Right cardiac atrium (tissue), 5 donors: ENCODE results near the gene AGER. TPM values are rescaled to one million over a fixed set of nuclear protein-coding genes. Genes with fewer than 3 reads are reported as not detected.

Source experiments
- ATAC-seq, 2 donors: fragments of 200-7000 bp; cut with Tn5 transposase; one replicate each; pipeline versions ENCODE4 v1.8.0 to v1.9.1; 2020; ENCODE audit warnings: moderate library complexity in 2 of 2, mild to moderate bottlenecking in 1 of 2
- DNase-seq, 3 donors: peaks; one replicate each; pipeline ENCODE4 v3.0.0-alpha.2; 2020
- H3K27ac ChIP-seq: one replicate; pipeline ENCODE4 v1.5.1; 2013; ENCODE audit warnings: mild to moderate bottlenecking, low read length, control low read depth, moderate library complexity
- H3K27me3 ChIP-seq: one replicate; pipeline ENCODE4 v1.6.1; 2013; ENCODE audit not compliant: control insufficient read depth, insufficient read depth
- H3K4me1 ChIP-seq: one replicate; pipeline ENCODE4 v1.6.1; 2013; ENCODE audit warnings: low read length; ENCODE audit not compliant: control insufficient read depth, insufficient read depth
- H3K4me3 ChIP-seq: one replicate; pipeline ENCODE4 v1.5.1; 2013; ENCODE audit warnings: low read length, control low read depth
- H3K9me3 ChIP-seq: one replicate; pipeline ENCODE4 v1.6.1; 2013; ENCODE audit warnings: low read length; ENCODE audit not compliant: control insufficient read depth
- WGBS: extraction: QIAGEN DNeasy Blood & Tissue Kit; methylation state at CpG from one replicate; pipeline ENCODE4 v1.1.7; 2013; 5-methylcytosine and 5-hydroxymethylcytosine counted together
- intact Hi-C, 4 donors: fragments of 100-400 bp; cut with DNase I; formaldehyde crosslinking; loops; one replicate each; pipeline versions ENCODE4 v1.11.0 to v1.14.0; 2022 to 2023
- long read RNA-seq, 4 donors: library from polyadenylated mRNA; unstranded; transcript quantifications; one replicate each; pipeline ENCODE4 v2.0.0, GENCODE V29; 2020 to 2021
- polyA plus RNA-seq: library from polyadenylated mRNA; stranded (reverse); fragments of 200-250 nt; gene quantifications from one replicate; pipeline ENCODE4 v1.2.3, GENCODE V29; 2013
- total RNA-seq, 4 donors: library from RNA; stranded (reverse); fragmentation: NEBNext Ultra II Directional; extraction: Animal tissue kit (Norgen Biotek cat#: 25700); gene quantifications; one replicate each; pipeline ENCODE4 v1.2.1, GENCODE V29; 2021
- donor health status: healthy with polysubstance abuse.
- donor health status: DM: no; HTN: yes; CAD: no.
- donor health status: DM: no; HTN: no; CAD: no.
- donor health status: DM: no; HTN: yes; CAD: no; lungs with severe emphysema.
- donor health status: DM: yes; HTN: yes; CAD: no.

The AGER gene
- total RNA-seq (1 to 10 TPM; 1.8 to 3.6 (median 3.5) TPM), polyA plus RNA-seq (1.6 TPM)
- long read RNA-seq, donor 1, partial matches to known transcripts, result 1 of 4 reads
- long read RNA-seq, donor 1, other reads (novel, unspliced or antisense), result 2 of 4 reads
- long read RNA-seq, donor 2, partial matches to known transcripts, result 0 of 1 reads
- long read RNA-seq, donor 2, other reads (novel, unspliced or antisense), result 1 of 1 reads
- long read RNA-seq, donor 3, partial matches to known transcripts, result 1 of 1 reads
- long read RNA-seq, donor 3, other reads (novel, unspliced or antisense), result 0 of 1 reads
- long read RNA-seq, donor 4, result 0 reads

- Histone ChIP-seq H3K27ac (peak within 1 kb of the TSS; percentile 48), H3K4me1 (peaks cover 8% of the 10 kb centered on the region), H3K9me3 (no peaks in the 10 kb centered on the region), H3K27me3 (no peaks in the 10 kb centered on the region), H3K4me3 (no peak within 1 kb of the TSS)
- ATAC-seq, result no peak
- no peak for DNase-seq
- 70% methylated on average over 6 of the region's 6 CpGs for WGBS
- intact Hi-C loops, result no loop called here
Observed at GRCh38 chr6:32184084-32184640, at the start of gene AGER. AGER (minus strand) TSS chr6:32184253; CDS start chr6:32184222, 31 bp downstream.

- 95% methylated on average over 7 of the region's 7 CpGs for WGBS
- intact Hi-C loops, result no loop called here
- no peak for ATAC-seq
- no peak overlapping the region for H3K27ac ChIP-seq
- H3K4me1 ChIP-seq, result no peaks in the 10 kb centered on the region
- no peak overlapping the region for H3K4me3 ChIP-seq
- H3K27me3 ChIP-seq, result no peaks in the 10 kb centered on the region
- DNase-seq, result no peak
- H3K9me3 ChIP-seq, result no peaks in the 10 kb centered on the region
Observed at GRCh38 chr6:32226434-32226833, 42.4 kb upstream of the AGER start.

GRCh38 chr6:32224696-32225095, 40.6 kb upstream of the AGER start:
- H3K4me3 ChIP-seq, result no peak overlapping the region
- H3K9me3 ChIP-seq, result no peaks in the 10 kb centered on the region
- intact Hi-C loops, result no loop called here
- peak overlapping the region; percentile 8 for H3K27ac ChIP-seq
- H3K27me3 ChIP-seq, result no peaks in the 10 kb centered on the region
- no peak for ATAC-seq
- no peak for DNase-seq
- no peaks in the 10 kb centered on the region for H3K4me1 ChIP-seq
- WGBS, result 88% methylated on average over 2 of the region's 2 CpGs

GRCh38 chr6:32223258-32224235, 39.5 kb upstream of the AGER start, which contains the start of gene NOTCH4:
NOTCH4 (minus strand) TSS chr6:32224067; CDS start chr6:32223928, 139 bp downstream.
- Histone ChIP-seq H3K27ac (peak within 1 kb of the TSS; percentile 76), H3K4me3 (peak within 1 kb of the TSS; percentile 22), H3K9me3 (no peaks in the 10 kb centered on the region), H3K27me3 (no peaks in the 10 kb centered on the region), H3K4me1 (no peaks in the 10 kb centered on the region)
- DNase-seq (peak in 2 of 3 donors; percentile 40 to 67), ATAC-seq (peak; percentile 67 to 84)
- whole genome bisulfite sequencing, result 41% methylated on average over 20 of the region's 20 CpGs
- intact Hi-C loops, result no loop called here

GRCh38 chr6:32222333-32223230, 38.5 kb upstream of the AGER start:
- DNase-seq (no peak), ATAC-seq (no peak)
- Histone ChIP-seq H3K27ac (peak overlapping the region; percentile 8), H3K9me3 (no peaks in the 10 kb centered on the region), H3K4me3 (peak overlapping the region; percentile 22), H3K27me3 (no peaks in the 10 kb centered on the region), H3K4me1 (no peaks in the 10 kb centered on the region)
- intact Hi-C loops, result no loop called here
- 81% methylated on average over 8 of the region's 8 CpGs for WGBS

GRCh38 chr6:32220021-32220420, 36.0 kb upstream of the AGER start:
- 69% methylated on average over 4 of the region's 4 CpGs for WGBS
- ATAC-seq (no peak), DNase-seq (no peak)
- no peak overlapping the region for H3K4me3 ChIP-seq
- no peak overlapping the region for H3K27ac ChIP-seq
- no peaks in the 10 kb centered on the region for H3K27me3 ChIP-seq
- intact Hi-C loops, result no loop called here
- H3K9me3 ChIP-seq, result no peaks in the 10 kb centered on the region
- no peaks in the 10 kb centered on the region for H3K4me1 ChIP-seq

- DNase-seq (no peak), ATAC-seq (no peak)
- no peaks in the 10 kb centered on the region for H3K27me3 ChIP-seq
- no peaks in the 10 kb centered on the region for H3K9me3 ChIP-seq
- H3K27ac ChIP-seq, result no peak overlapping the region
- WGBS, result 79% methylated on average over 7 of the region's 7 CpGs
- no peaks in the 10 kb centered on the region for H3K4me1 ChIP-seq
- no peak overlapping the region for H3K4me3 ChIP-seq
- intact Hi-C loops, result no loop called here
Observed at GRCh38 chr6:32218167-32218566, 34.1 kb upstream of the AGER start.

DNA sequence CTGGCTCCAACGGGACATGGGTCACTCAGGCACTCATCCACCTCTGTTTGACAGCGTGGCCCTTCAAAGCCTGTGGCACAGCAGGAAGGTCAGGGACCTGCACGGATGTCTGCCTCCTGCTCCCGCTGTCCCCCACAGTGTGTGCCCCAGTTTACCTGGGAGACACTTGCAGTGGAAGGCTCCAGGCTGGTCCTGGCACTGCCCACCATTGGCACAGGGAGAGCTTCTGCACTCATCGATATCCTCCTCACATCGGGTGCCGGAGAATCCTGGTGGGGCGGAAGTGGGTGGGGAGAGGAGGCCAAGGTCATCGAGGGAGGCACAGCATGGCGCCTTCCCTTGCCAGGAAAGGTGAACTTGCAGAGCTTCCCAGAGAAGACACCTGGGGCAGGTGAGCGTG, 32.9 kb upstream of the AGER start:
- H3K27ac ChIP-seq, result no peak overlapping the region
- ATAC-seq (no peak), DNase-seq (no peak)
- H3K27me3 ChIP-seq, result no peaks in the 10 kb centered on the region
- no peak overlapping the region for H3K4me3 ChIP-seq
- intact Hi-C loops, result no loop called here
- H3K4me1 ChIP-seq, result no peaks in the 10 kb centered on the region
- H3K9me3 ChIP-seq, result no peaks in the 10 kb centered on the region
- 82% methylated on average over 11 of the region's 11 CpGs for WGBS

GRCh38 chr6:32216285-32216684, 32.2 kb upstream of the AGER start:
- WGBS, result 84% methylated on average over 10 of the region's 10 CpGs
- no peak overlapping the region for H3K27ac ChIP-seq
- DNase-seq, result no peak
- no peaks in the 10 kb centered on the region for H3K9me3 ChIP-seq
- H3K4me1 ChIP-seq, result no peaks in the 10 kb centered on the region
- H3K4me3 ChIP-seq, result no peak overlapping the region
- intact Hi-C loops, result no loop called here
- no peaks in the 10 kb centered on the region for H3K27me3 ChIP-seq
- no peak for ATAC-seq

DNA sequence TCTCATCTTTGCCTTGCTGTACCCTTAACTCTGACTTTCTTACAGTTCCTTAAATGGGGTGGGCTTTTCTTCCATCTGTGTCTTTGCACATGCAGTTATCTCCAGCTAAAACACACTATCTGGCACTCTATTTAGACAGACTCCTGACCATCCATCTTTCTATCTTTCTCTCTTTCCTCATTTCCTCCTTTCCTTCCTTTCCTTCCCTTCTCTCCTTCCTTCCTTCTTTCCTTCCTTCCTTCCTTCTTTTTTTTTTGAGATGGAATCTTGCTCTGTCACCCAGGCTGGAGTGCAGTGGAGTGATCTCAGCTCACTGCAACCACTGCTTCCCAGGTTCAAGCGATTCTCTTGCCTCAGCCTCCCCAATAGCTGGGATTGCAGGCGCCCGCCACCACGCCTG, 31.6 kb upstream of the AGER start:
- DNase-seq, result no peak
- Histone ChIP-seq H3K4me1 (no peaks in the 10 kb centered on the region), H3K27ac (no peak overlapping the region), H3K27me3 (no peaks in the 10 kb centered on the region), H3K4me3 (no peak overlapping the region), H3K9me3 (no peaks in the 10 kb centered on the region)
- intact Hi-C loops, result no loop called here
- 97% methylated on average over 4 of the region's 4 CpGs for WGBS
- no peak for ATAC-seq
